Endothelial cell of umbilical vein (primary cell): Measurements from ENCODE around the gene THEMIS. TPM values are rescaled to one million over a fixed set of nuclear protein-coding genes. Genes with fewer than 3 reads are reported as not detected.

ENCODE experiments used
- BruUV-seq: library from RNA; stranded (reverse); fragments of 400-500 nt; replicated peaks from 2 replicates; lab custom pipeline; 2021; lab: Mats Ljungman, UMichigan
- CTCF ChIA-PET: fragments of 300-600, 350-600 bp; sonication (Branson Sonifier 250); formaldehyde crosslinking; loops from one replicate; lab custom pipeline; 2021; ENCODE audit warnings: antibody characterized with exemption, inconsistent platforms; lab: Charles Lee
- POLR2A ChIA-PET: fragments of 300-600, 350-600 bp; sonication (Branson Sonifier 250); formaldehyde crosslinking; loops from one replicate; lab custom pipeline; 2021; ENCODE audit warnings: antibody characterized with exemption, inconsistent platforms; lab: Charles Lee
- DNase-seq: peaks from one replicate; pipeline ENCODE4 v3.0.0-alpha.2; 2011; ENCODE audit warnings: low read depth, low spot score
- FAIRE-seq: peaks from 2 replicates; lab custom pipeline; 2011; peaks lifted over from hg19 to GRCh38; lab: Jason Lieb, UNC
- H2AFZ ChIP-seq: 2 replicates; pipeline ENCODE4 v1.6.0; 2012; ENCODE audit warnings: low read depth, low read length, control low read depth, inconsistent platforms
- H3K27ac ChIP-seq: 2 replicates; pipeline ENCODE4 v1.5.1; 2011; ENCODE audit warnings: low read depth, mild to moderate bottlenecking, control low read depth, low read length, moderate library complexity; ENCODE audit not compliant: insufficient read depth
- H3K27me3 ChIP-seq, 2 experiments: 2 replicates each; pipeline versions ENCODE4 v1.6.0 to v1.6.1; 2011; ENCODE audit warnings: low read length in 2 of 2, mixed read lengths in 1 of 2; ENCODE audit not compliant: control insufficient read depth in 2 of 2, insufficient read depth in 2 of 2
- H3K36me3 ChIP-seq, 2 experiments: 2 replicates in 1 of 2; 3 replicates in 1 of 2; pipeline ENCODE4 v1.5.1; 2011; ENCODE audit warnings: low read length in 2 of 2, mild to moderate bottlenecking in 1 of 2, moderate library complexity in 1 of 2; ENCODE audit not compliant: control insufficient read depth in 2 of 2, insufficient read depth in 2 of 2; ENCODE audit errors: extremely low read depth in 1 of 2
- H3K4me1 ChIP-seq: 3 replicates; pipeline ENCODE4 v1.5.1; 2011; ENCODE audit warnings: mild to moderate bottlenecking, low read length; ENCODE audit not compliant: control insufficient read depth, insufficient read depth; ENCODE audit errors: extremely low read depth
- H3K4me2 ChIP-seq: 2 replicates; pipeline ENCODE4 v1.6.1; 2011; ENCODE audit warnings: low read length, control low read depth, mixed read lengths; ENCODE audit not compliant: insufficient read depth
- H3K4me3 ChIP-seq, 3 experiments: fragments of 200-600 bp in 1 of 3; sonication (generic), shearing (Covaris generic) in 1 of 3; replicated peaks in 1 of 3; 2 replicates each; pipeline ENCODE4 v1.5.1; 2011 to 2016; ENCODE audit warnings: control low read depth in 3 of 3, low read length in 3 of 3, mild to moderate bottlenecking in 2 of 3, inconsistent platforms in 1 of 3, low read depth in 1 of 3, moderate library complexity in 1 of 3; ENCODE audit not compliant: insufficient read depth in 1 of 3
- H3K79me2 ChIP-seq: 2 replicates; pipeline ENCODE4 v1.6.0; 2012; ENCODE audit warnings: low read length, inconsistent platforms; ENCODE audit not compliant: control insufficient read depth, insufficient read depth
- H3K9ac ChIP-seq: replicated peaks from 2 replicates; pipeline ENCODE3; 2011; ENCODE audit warnings: low read length, control low read depth; ENCODE audit not compliant: insufficient read depth; ENCODE audit errors: extremely low read depth
- H3K9me1 ChIP-seq: replicated peaks from 3 replicates; pipeline ENCODE4 v1.6.0; 2011; ENCODE audit warnings: mild to moderate bottlenecking, low read length; ENCODE audit not compliant: control insufficient read depth, insufficient read depth; ENCODE audit errors: extremely low read depth
- H3K9me3 ChIP-seq: replicated peaks from 2 replicates; pipeline ENCODE4 v1.5.1; 2012; ENCODE audit warnings: low read length, inconsistent platforms; ENCODE audit not compliant: control insufficient read depth, insufficient read depth
- H4K20me1 ChIP-seq: replicated peaks from 2 replicates; pipeline ENCODE3; 2011; ENCODE audit warnings: mild to moderate bottlenecking, low read length; ENCODE audit not compliant: control insufficient read depth, insufficient read depth; ENCODE audit errors: extremely low read depth
- EZH2 ChIP-seq: IDR thresholded peaks from 2 replicates; pipeline ENCODE4 v1.6.1; 2012; ENCODE audit warnings: borderline replicate concordance, low read depth, mild to moderate bottlenecking, moderate library complexity, low read length, inconsistent platforms; ENCODE audit not compliant: severe bottlenecking
- FOS ChIP-seq: IDR thresholded peaks from 2 replicates; pipeline ENCODE4 v1.6.1; 2011; ENCODE audit warnings: mild to moderate bottlenecking, low read length, moderate library complexity, borderline replicate concordance; ENCODE audit not compliant: insufficient read depth
- GATA2 ChIP-seq: IDR thresholded peaks from 2 replicates; pipeline ENCODE4 v1.7.0; 2011; ENCODE audit warnings: low read depth, mild to moderate bottlenecking, moderate library complexity, mixed read lengths, low read length; ENCODE audit not compliant: insufficient read length, insufficient read depth
- JUN ChIP-seq: IDR thresholded peaks from 2 replicates; pipeline ENCODE4 v1.6.1; 2011; ENCODE audit warnings: borderline replicate concordance, low read depth; ENCODE audit not compliant: insufficient read length, insufficient read depth
- MYC ChIP-seq: IDR thresholded peaks from one replicate; pipeline ENCODE4 v1.6.1; 2011; ENCODE audit warnings: mild to moderate bottlenecking, low read depth, low read length
- POLR2A ChIP-seq: IDR thresholded peaks from 2 replicates; pipeline ENCODE4 v1.6.1; 2012; ENCODE audit warnings: low read depth, mild to moderate bottlenecking, control low read depth, low read length
- POLR2AphosphoS5 ChIP-seq: IDR thresholded peaks from 2 replicates; pipeline ENCODE4 v1.6.1; 2012; ENCODE audit warnings: low read depth, mild to moderate bottlenecking, control low read depth, low read length, moderate library complexity; ENCODE audit not compliant: insufficient read depth
- dilution Hi-C: fragments of 300-500 bp; cut with MboI; formaldehyde crosslinking; loops from one replicate; pipeline ENCODE4 v1.15.0; 2019; ENCODE audit warnings: low sequenced_read_pairs; ENCODE audit not compliant: extremely low pct_ligation_motif_present
- intact Hi-C: fragments of 100-400 bp; cut with micrococcal nuclease; formaldehyde crosslinking; loops from one replicate; pipeline ENCODE4 v1.10.0; 2022
- polyA plus RNA-seq, 4 experiments: library from polyadenylated mRNA; depleted of rRNA in 3 of 4; stranded (reverse) in 3 of 4; unstranded in 1 of 4; fragments of >200 nt; gene quantifications; 2 replicates each; pipeline versions ENCODE4 v1.2.1 to v1.2.3, GENCODE V29; 2011 to 2012; ENCODE audit warnings: missing spikeins in 1 of 4
- total RNA-seq: library from RNA; stranded (reverse); gene quantifications from 2 replicates; pipeline ENCODE4 v1.2.3, GENCODE V29; 2021
- TF ChIP-seq, protein P1 (sequence below), 2 donors: IDR thresholded peaks; 1 replicate in 1 of 2; 2 replicates in 1 of 2; pipeline ENCODE4 v1.5.1; 2011; ENCODE audit warnings: low read length in 2 of 2, mild to moderate bottlenecking in 2 of 2, moderate library complexity in 2 of 2, control low read depth in 1 of 2, inconsistent platforms in 1 of 2, low read depth in 1 of 2; ENCODE audit not compliant: insufficient read depth in 1 of 2; ENCODE audit errors: extremely low read depth in 1 of 2
- TF ChIP-seq, protein P2 (sequence below): IDR thresholded peaks from 2 replicates; pipeline ENCODE4 v1.6.1; 2011; ENCODE audit not compliant: insufficient read depth, insufficient read length

THEMIS gene
- total and polyA plus RNA-seq, 2 donors (not counting 3 experiments of a cell fraction or from before 2014, with no cell fraction given), result not detected

DNA sequence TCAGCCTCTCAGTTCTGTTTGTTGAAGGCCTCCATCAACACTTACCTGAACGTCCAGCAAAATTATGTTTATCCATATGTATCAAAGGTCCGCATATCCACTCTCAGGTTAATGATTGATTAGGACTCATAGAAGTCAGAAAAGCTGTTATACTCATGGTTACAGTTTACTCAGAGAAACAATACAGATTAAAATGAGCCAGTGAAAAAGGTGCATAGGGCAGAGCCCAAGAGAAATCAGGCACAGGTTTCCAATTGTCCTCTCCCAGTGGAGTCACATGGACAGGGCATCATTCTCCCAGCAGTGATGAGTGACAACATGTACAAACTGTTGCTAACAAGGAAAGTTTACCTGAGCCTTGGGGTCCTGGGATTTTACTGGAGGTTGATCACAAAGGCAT is 36.2 kb downstream of the THEMIS start:
- DNase-seq (no peak), FAIRE-seq (no peak)
- H3K27me3 ChIP-seq, result no peaks in the 10 kb centered on the region
- H3K27ac ChIP-seq, result no peak overlapping the region
- no peaks in the 10 kb centered on the region for H3K4me1 ChIP-seq
- H3K79me2 ChIP-seq, result no peaks in the 10 kb centered on the region
- H3K9me3 ChIP-seq, result no peaks in the 10 kb centered on the region
- no peak overlapping the region for H3K4me3 ChIP-seq
- no peak overlapping the region for H2AFZ ChIP-seq
- no peak overlapping the region for H3K4me2 ChIP-seq
- no peaks in the 10 kb centered on the region for H3K9me1 ChIP-seq
- intact Hi-C loops (no loop called here), dilution Hi-C loops (no loop called here)
- BruUV-seq, result no TSS peak
- CTCF ChIA-PET, result interaction anchor here (1.4 to 3.0 kb wide), 2 partner anchors 9 to 10 kb away, joined by 9 to 21 read pairs; no protein-coding TSS in a partner anchor
- no peaks in the 10 kb centered on the region for H4K20me1 ChIP-seq
- H3K9ac ChIP-seq, result no peak overlapping the region
- no peaks in the 10 kb centered on the region for H3K36me3 ChIP-seq
- TF ChIP-seq, protein P1, sequence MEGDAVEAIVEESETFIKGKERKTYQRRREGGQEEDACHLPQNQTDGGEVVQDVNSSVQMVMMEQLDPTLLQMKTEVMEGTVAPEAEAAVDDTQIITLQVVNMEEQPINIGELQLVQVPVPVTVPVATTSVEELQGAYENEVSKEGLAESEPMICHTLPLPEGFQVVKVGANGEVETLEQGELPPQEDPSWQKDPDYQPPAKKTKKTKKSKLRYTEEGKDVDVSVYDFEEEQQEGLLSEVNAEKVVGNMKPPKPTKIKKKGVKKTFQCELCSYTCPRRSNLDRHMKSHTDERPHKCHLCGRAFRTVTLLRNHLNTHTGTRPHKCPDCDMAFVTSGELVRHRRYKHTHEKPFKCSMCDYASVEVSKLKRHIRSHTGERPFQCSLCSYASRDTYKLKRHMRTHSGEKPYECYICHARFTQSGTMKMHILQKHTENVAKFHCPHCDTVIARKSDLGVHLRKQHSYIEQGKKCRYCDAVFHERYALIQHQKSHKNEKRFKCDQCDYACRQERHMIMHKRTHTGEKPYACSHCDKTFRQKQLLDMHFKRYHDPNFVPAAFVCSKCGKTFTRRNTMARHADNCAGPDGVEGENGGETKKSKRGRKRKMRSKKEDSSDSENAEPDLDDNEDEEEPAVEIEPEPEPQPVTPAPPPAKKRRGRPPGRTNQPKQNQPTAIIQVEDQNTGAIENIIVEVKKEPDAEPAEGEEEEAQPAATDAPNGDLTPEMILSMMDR (IDR thresholded peaks at IDR 0.05; ENCODE audit: extremely low read depth in 1 of 2, insufficient read depth in 1 of 2, low read depth in 1 of 2, low read length in 2 of 2), result no peak
- TF ChIP-seq, protein P2, sequence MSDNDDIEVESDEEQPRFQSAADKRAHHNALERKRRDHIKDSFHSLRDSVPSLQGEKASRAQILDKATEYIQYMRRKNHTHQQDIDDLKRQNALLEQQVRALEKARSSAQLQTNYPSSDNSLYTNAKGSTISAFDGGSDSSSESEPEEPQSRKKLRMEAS, result no peak
- TF ChIP-seq POLR2A (no peak), FOS (no peak), EZH2 (no peak), GATA2 (no peak), MYC (no peak), JUN (no peak), POLR2AphosphoS5 (no peak)
- POLR2A ChIA-PET, result no interaction called here
